ENCODE data around the gene RECQL5. TPM values are rescaled to one million over a fixed set of nuclear protein-coding genes. Genes with fewer than 3 reads are reported as not detected.

RECQL5 gene
- total RNA-seq, 5 donors from 2014 or later (not counting 1 experiment from before 2014, with no cell fraction given), result 38.0 to 75.0 (median 61.9) TPM

DNA sequence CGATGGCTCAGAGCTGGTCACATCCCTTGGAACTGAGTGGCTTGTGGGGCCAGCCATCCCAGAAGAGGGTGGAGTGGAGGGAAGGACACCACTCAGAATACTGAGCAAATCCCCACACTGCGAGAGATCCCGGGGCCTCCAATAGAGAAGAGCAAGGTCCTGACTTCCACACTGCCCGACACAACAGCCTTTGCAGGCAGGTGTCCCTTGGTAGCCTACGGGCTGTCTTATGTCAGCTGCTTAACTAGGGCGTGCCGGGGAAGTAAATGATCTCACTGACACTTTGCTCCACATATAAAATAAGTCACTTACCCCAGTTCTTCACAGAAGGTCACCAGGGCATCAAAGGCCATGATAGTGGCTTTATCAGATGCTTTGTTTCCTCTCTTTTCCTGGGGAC lies 16.1 kb downstream of the RECQL5 start:
- Mint-ChIP-seq H3K27me3 (no peaks in the 10 kb centered on the region), H3K9me3 (no peaks in the 10 kb centered on the region), H3K27ac (no peak overlapping the region), H3K4me1 (peaks cover 8 to 17% (median 11%) of the 10 kb centered on the region in 3 donors), H3K36me3 (peaks cover 42% of the 10 kb centered on the region), H3K4me3 (no peak overlapping the region)
- DNase-seq (no peak), ATAC-seq (replicated peaks in 1 of 4) (no peak)
- ChIA-PET CTCF (no interaction called here), POLR2A (no interaction called here)
- Histone ChIP-seq H3K4me3 (ENCODE audit: control insufficient read depth in 1 of 2, extremely low read depth in 1 of 2, low read length in 1 of 2) (no peak overlapping the region), H3K36me3 (ENCODE audit: control insufficient read depth in 2 of 2, extremely low read depth in 1 of 2, insufficient read depth in 1 of 2, low read length in 1 of 2) (peaks cover 16 to 40% of the 10 kb centered on the region in 2 donors), H3K4me1 (ENCODE audit: control insufficient read depth in 1 of 2, extremely low read depth in 1 of 2, insufficient read depth in 2 of 2, low read length in 2 of 2) (peaks cover 0 to 9% of the 10 kb centered on the region in 2 experiments), H3K27me3 (replicated peaks in 1 of 2; ENCODE audit: control insufficient read depth in 2 of 2, extremely low read depth in 1 of 2, insufficient read depth in 2 of 2, low read length in 1 of 2) (no peaks in the 10 kb centered on the region), H3K9me3 (no peaks in the 10 kb centered on the region), H3K27ac (ENCODE audit: low read length) (no peak overlapping the region)
- 100% methylated on average over 6 of the region's 7 CpGs for WGBS (ENCODE audit: insufficient coverage)

DNA sequence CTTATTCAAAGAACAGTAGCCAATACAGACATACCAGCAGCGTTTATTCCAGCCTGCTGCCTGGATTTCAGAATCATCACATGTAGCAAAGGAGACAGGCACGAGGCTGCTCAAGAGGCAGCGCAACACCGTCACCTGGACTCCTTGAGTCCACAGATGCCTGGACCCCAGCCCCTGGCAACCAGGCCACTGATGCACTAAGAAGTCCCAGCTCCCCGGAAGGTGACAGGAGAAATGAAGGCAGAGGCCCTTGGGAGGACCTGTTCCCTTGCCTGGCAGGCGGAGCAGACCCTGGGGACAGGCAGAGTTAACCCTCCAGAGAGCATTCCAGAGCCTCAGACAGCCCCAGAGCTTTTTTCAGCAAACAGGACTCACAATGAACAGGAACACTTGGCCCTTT lies 17.3 kb downstream of the RECQL5 start:
- Histone ChIP-seq H3K4me3 (ENCODE audit: control insufficient read depth in 1 of 2, extremely low read depth in 1 of 2, low read length in 1 of 2) (no peak overlapping the region), H3K27me3 (replicated peaks in 1 of 2; ENCODE audit: control insufficient read depth in 2 of 2, extremely low read depth in 1 of 2, insufficient read depth in 2 of 2, low read length in 1 of 2) (no peaks in the 10 kb centered on the region), H3K9me3 (no peaks in the 10 kb centered on the region), H3K4me1 (ENCODE audit: control insufficient read depth in 1 of 2, extremely low read depth in 1 of 2, insufficient read depth in 2 of 2, low read length in 2 of 2) (peaks cover 0 to 10% of the 10 kb centered on the region in 2 experiments), H3K36me3 (ENCODE audit: control insufficient read depth in 2 of 2, extremely low read depth in 1 of 2, insufficient read depth in 1 of 2, low read length in 1 of 2) (peaks cover 11 to 37% of the 10 kb centered on the region in 2 donors), H3K27ac (ENCODE audit: low read length) (no peak overlapping the region)
- Mint-ChIP-seq H3K9me3 (no peaks in the 10 kb centered on the region), H3K27me3 (no peaks in the 10 kb centered on the region), H3K4me3 (no peak overlapping the region), H3K4me1 (peaks cover 8 to 20% (median 13%) of the 10 kb centered on the region in 3 donors), H3K36me3 (peaks cover 42% of the 10 kb centered on the region), H3K27ac (no peak overlapping the region)
- ATAC-seq (replicated peaks in 1 of 4), result no peak
- ChIA-PET POLR2A (no interaction called here), CTCF (interaction anchor here in 1 of 2 donors (0.5 kb wide), 1 partner anchor 732 kb away, joined by 3 read pairs; no protein-coding TSS in a partner anchor)
- WGBS (ENCODE audit: insufficient coverage), result 94% methylated on average over 5 of the region's 6 CpGs
- no peak for DNase-seq

DNA sequence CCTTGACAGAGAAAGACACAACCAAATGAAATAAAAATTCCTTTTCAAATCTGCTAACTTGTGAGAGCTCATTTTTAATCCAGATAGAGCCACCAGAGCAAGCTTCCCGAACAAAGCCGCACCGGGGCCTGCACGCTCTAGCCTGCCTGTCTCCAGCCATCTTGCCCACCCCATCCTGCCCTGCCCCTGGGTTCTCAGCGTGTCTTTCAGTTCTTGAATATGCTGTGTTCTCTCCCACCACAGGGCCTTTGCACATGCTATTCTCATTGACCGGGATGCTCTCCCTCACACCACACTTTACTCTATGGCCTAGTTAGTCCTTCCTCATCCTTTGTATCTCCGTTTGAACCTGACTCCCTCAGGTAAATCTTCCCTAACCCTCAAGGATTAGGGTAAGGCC lies 19.0 kb downstream of the RECQL5 start:
- Histone ChIP-seq H3K36me3 (ENCODE audit: control insufficient read depth in 2 of 2, extremely low read depth in 1 of 2, insufficient read depth in 1 of 2, low read length in 1 of 2) (peaks cover 14 to 30% of the 10 kb centered on the region in 2 donors), H3K4me1 (ENCODE audit: control insufficient read depth in 1 of 2, extremely low read depth in 1 of 2, insufficient read depth in 2 of 2, low read length in 2 of 2) (peaks cover 0 to 10% of the 10 kb centered on the region in 2 experiments), H3K9me3 (no peaks in the 10 kb centered on the region), H3K27me3 (replicated peaks in 1 of 2; ENCODE audit: control insufficient read depth in 2 of 2, extremely low read depth in 1 of 2, insufficient read depth in 2 of 2, low read length in 1 of 2) (no peaks in the 10 kb centered on the region), H3K4me3 (ENCODE audit: control insufficient read depth in 1 of 2, extremely low read depth in 1 of 2, low read length in 1 of 2) (no peak overlapping the region), H3K27ac (ENCODE audit: low read length) (no peak overlapping the region)
- Mint-ChIP-seq H3K27me3 (no peaks in the 10 kb centered on the region), H3K4me1 (peaks cover 5 to 18% (median 11%) of the 10 kb centered on the region in 3 donors), H3K9me3 (no peaks in the 10 kb centered on the region), H3K4me3 (no peak overlapping the region), H3K36me3 (peaks cover 32% of the 10 kb centered on the region), H3K27ac (no peak overlapping the region)
- ATAC-seq (replicated peaks in 1 of 4) (no peak), DNase-seq (no peak)
- WGBS (ENCODE audit: insufficient coverage), result 98% methylated on average over 6 of the region's 7 CpGs
- ChIA-PET POLR2A (no interaction called here), CTCF (no interaction called here)

DNA sequence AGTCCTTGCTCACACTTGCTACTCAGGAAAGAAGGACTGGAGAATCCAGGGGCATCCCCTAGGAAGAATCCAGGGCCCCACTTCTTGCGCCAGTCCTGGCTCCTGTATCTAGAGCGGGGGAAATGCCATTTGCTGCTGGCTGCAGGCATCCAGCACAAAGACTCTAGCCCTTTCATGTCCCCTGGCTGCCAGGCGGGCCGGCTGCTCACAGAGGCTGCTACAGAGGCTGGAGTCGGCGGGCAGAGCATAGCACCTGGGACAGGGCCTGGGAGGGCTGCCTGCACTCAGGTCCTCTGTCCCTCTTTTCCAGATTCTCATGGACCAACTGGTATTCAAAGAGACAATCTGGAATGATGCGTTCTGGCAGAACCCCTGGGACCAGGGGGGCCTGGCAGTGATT lies 19.9 kb downstream of the RECQL5 start:
- DNase-seq (no peak), ATAC-seq (replicated peaks in 1 of 4) (no peak)
- Mint-ChIP-seq H3K27ac (no peak overlapping the region), H3K4me1 (peaks cover 2 to 13% (median 9%) of the 10 kb centered on the region in 3 donors), H3K4me3 (no peak overlapping the region), H3K27me3 (no peaks in the 10 kb centered on the region), H3K9me3 (no peaks in the 10 kb centered on the region), H3K36me3 (peaks cover 30% of the 10 kb centered on the region)
- Histone ChIP-seq H3K9me3 (no peaks in the 10 kb centered on the region), H3K27me3 (replicated peaks in 1 of 2; ENCODE audit: control insufficient read depth in 2 of 2, extremely low read depth in 1 of 2, insufficient read depth in 2 of 2, low read length in 1 of 2) (no peaks in the 10 kb centered on the region), H3K27ac (ENCODE audit: low read length) (no peak overlapping the region), H3K4me3 (ENCODE audit: control insufficient read depth in 1 of 2, extremely low read depth in 1 of 2, low read length in 1 of 2) (no peak overlapping the region), H3K4me1 (ENCODE audit: control insufficient read depth in 1 of 2, extremely low read depth in 1 of 2, insufficient read depth in 2 of 2, low read length in 2 of 2) (peaks cover 0 to 10% of the 10 kb centered on the region in 2 experiments), H3K36me3 (ENCODE audit: control insufficient read depth in 2 of 2, extremely low read depth in 1 of 2, insufficient read depth in 1 of 2, low read length in 1 of 2) (peaks cover 7 to 26% of the 10 kb centered on the region in 2 donors)
- WGBS (ENCODE audit: insufficient coverage), result 98% methylated on average over 7 of the region's 7 CpGs
- CTCF ChIA-PET, result no interaction called here
- POLR2A ChIA-PET, result no interaction called here

GRCh38 chr17:75646638-75646992 lies 20.3 kb downstream of the RECQL5 start:
- H3K36me3 ChIP-seq (ENCODE audit: control insufficient read depth in 2 of 2, extremely low read depth in 1 of 2, insufficient read depth in 1 of 2, low read length in 1 of 2), result peaks cover 7 to 26% of the 10 kb centered on the region in 2 donors
- WGBS (ENCODE audit: insufficient coverage), result 98% methylated on average over 6 of the region's 6 CpGs
- no peak overlapping the region for H3K4me3 Mint-ChIP-seq
- ATAC-seq (replicated peaks in 1 of 4) (no peak), DNase-seq (no peak)
- no peaks in the 10 kb centered on the region for H3K9me3 Mint-ChIP-seq
- no peak overlapping the region for H3K27ac Mint-ChIP-seq
- H3K9me3 ChIP-seq, result no peaks in the 10 kb centered on the region
- H3K4me1 Mint-ChIP-seq, result peaks cover 2 to 13% (median 9%) of the 10 kb centered on the region in 3 donors
- ChIA-PET CTCF (no interaction called here), POLR2A (no interaction called here)
- no peaks in the 10 kb centered on the region for H3K27me3 Mint-ChIP-seq
- H3K4me1 ChIP-seq (ENCODE audit: control insufficient read depth in 1 of 2, extremely low read depth in 1 of 2, insufficient read depth in 2 of 2, low read length in 2 of 2), result peaks cover 0 to 10% of the 10 kb centered on the region in 2 experiments
- no peak overlapping the region for H3K27ac ChIP-seq (ENCODE audit: low read length)
- H3K36me3 Mint-ChIP-seq, result peaks cover 32% of the 10 kb centered on the region
- no peak overlapping the region for H3K4me3 ChIP-seq (ENCODE audit: control insufficient read depth in 1 of 2, extremely low read depth in 1 of 2, low read length in 1 of 2)
- no peaks in the 10 kb centered on the region for H3K27me3 ChIP-seq (replicated peaks in 1 of 2; ENCODE audit: control insufficient read depth in 2 of 2, extremely low read depth in 1 of 2, insufficient read depth in 2 of 2, low read length in 1 of 2)

- Histone ChIP-seq H3K36me3 (ENCODE audit: control insufficient read depth in 2 of 2, extremely low read depth in 1 of 2, insufficient read depth in 1 of 2, low read length in 1 of 2) (peaks cover 7 to 21% of the 10 kb centered on the region in 2 donors), H3K4me1 (ENCODE audit: control insufficient read depth in 1 of 2, extremely low read depth in 1 of 2, insufficient read depth in 2 of 2, low read length in 2 of 2) (peaks cover 0 to 10% of the 10 kb centered on the region in 2 experiments), H3K27me3 (replicated peaks in 1 of 2; ENCODE audit: control insufficient read depth in 2 of 2, extremely low read depth in 1 of 2, insufficient read depth in 2 of 2, low read length in 1 of 2) (no peaks in the 10 kb centered on the region), H3K4me3 (ENCODE audit: control insufficient read depth in 1 of 2, extremely low read depth in 1 of 2, low read length in 1 of 2) (no peak overlapping the region), H3K9me3 (no peaks in the 10 kb centered on the region), H3K27ac (ENCODE audit: low read length) (no peak overlapping the region)
- ATAC-seq (replicated peaks in 1 of 4) (peak; percentile 23 to 64 (median 47)), DNase-seq (peak in 1 of 35 experiments; percentile 33)
- Mint-ChIP-seq H3K27me3 (no peaks in the 10 kb centered on the region), H3K9me3 (no peaks in the 10 kb centered on the region), H3K4me1 (peaks cover 2 to 13% (median 9%) of the 10 kb centered on the region in 3 donors), H3K27ac (peak overlapping the region in 1 of 2 donors; percentile 44), H3K4me3 (no peak overlapping the region), H3K36me3 (peaks cover 28% of the 10 kb centered on the region)
- WGBS (ENCODE audit: insufficient coverage), result 65% methylated on average over 13 of the region's 17 CpGs
- POLR2A ChIA-PET, result no interaction called here
- CTCF ChIA-PET, result interaction anchor here in 1 of 2 donors (0.6 to 0.9 kb wide), 2 partner anchors 13 to 978 kb away, joined by 3 read pairs; partner anchors contain the start of gene SMIM5
Observed at GRCh38 chr17:75645889-75646637, 20.9 kb downstream of the RECQL5 start.
